Ectodermal cell (in vitro differentiated cells): Measurements from ENCODE around the gene HACD3. TPM values are rescaled to one million over a fixed set of nuclear protein-coding genes. Genes with fewer than 3 reads are reported as not detected.

Source experiments
- H3K27ac ChIP-seq: 2 replicates; pipeline ENCODE4 v1.7.0; 2013; ENCODE audit warnings: mild to moderate bottlenecking, low read depth, low read length; ENCODE audit not compliant: insufficient read depth, poor library complexity, severe bottlenecking
- H3K27me3 ChIP-seq: 2 replicates; pipeline ENCODE4 v1.7.0; 2013; ENCODE audit warnings: mild to moderate bottlenecking, low read length; ENCODE audit not compliant: insufficient read depth, control insufficient read depth, poor library complexity, severe bottlenecking
- H3K36me3 ChIP-seq: one replicate; pipeline ENCODE4 v1.7.0; 2013; ENCODE audit warnings: low read length; ENCODE audit not compliant: control insufficient read depth, insufficient read depth
- H3K4me1 ChIP-seq: one replicate; pipeline ENCODE4 v1.7.0; 2013; ENCODE audit warnings: low read length; ENCODE audit not compliant: control insufficient read depth, insufficient read depth
- H3K4me3 ChIP-seq: 2 replicates; pipeline ENCODE4 v1.7.0; 2013; ENCODE audit warnings: low read depth, low read length, control low read depth; ENCODE audit not compliant: insufficient read depth
- H3K9me3 ChIP-seq: 2 replicates; pipeline ENCODE4 v1.7.0; 2013; ENCODE audit warnings: mild to moderate bottlenecking, low read length, moderate library complexity; ENCODE audit not compliant: control insufficient read depth
- WGBS, 2 experiments: methylation state at CpG; one replicate each; pipeline ENCODE4 v1.1.7; 2013; ENCODE audit warnings: missing lambda C conversion rate in 2 of 2; 5-methylcytosine and 5-hydroxymethylcytosine counted together
- polyA plus RNA-seq, 4 experiments: library from polyadenylated mRNA; stranded (reverse); fragments of 50-300 nt; gene quantifications; one replicate each; pipeline ENCODE4 v1.2.3, GENCODE V29; 2013

Gene HACD3, protein sequence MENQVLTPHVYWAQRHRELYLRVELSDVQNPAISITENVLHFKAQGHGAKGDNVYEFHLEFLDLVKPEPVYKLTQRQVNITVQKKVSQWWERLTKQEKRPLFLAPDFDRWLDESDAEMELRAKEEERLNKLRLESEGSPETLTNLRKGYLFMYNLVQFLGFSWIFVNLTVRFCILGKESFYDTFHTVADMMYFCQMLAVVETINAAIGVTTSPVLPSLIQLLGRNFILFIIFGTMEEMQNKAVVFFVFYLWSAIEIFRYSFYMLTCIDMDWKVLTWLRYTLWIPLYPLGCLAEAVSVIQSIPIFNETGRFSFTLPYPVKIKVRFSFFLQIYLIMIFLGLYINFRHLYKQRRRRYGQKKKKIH
- 192 TPM for polyA plus RNA-seq (2013, experiment 1 of 4)
- 211 TPM for polyA plus RNA-seq (2013, experiment 2 of 4)
- 200 TPM for polyA plus RNA-seq (2013, experiment 3 of 4)
- 217 TPM for polyA plus RNA-seq (2013, experiment 4 of 4)

DNA sequence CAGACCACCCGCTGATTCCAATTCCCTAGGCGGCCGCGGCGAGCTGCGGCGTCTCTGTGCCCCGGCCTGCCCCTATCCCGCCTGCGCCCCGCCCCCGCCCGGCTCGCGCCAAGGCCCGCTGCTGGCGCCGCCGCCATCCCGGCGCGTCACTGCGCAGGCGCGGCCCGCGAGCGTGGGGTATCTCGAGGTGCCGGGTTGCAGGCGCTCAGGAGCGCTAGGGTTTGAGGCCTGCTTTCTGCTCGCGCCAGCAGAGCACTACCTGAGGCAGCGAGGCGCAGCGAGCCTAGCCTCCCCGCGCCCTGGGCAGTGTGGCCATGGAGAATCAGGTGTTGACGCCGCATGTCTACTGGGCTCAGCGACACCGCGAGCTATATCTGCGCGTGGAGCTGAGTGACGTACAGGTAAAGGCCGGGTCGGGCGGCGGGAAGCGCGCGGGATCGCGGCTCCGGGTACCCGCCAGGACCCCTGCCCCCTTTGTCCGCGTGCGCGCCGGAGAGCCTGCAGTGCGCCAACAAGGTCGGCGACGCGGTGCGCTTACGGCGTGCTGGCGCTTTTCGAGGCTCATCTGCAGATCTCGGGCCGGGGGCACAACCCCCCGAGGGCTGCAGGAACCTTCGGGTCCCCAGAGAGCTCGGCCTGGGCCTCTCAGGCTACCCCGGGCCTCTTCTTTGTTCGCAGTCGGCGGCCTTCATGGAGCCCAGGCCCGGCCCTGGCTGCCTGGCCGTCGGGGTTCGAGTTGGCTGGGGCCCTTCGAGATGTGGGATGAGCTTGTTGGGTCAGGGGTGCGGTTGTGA lies at the start of gene HACD3:
TSS of gene HACD3 (plus strand) at position 146 of the 794 bp plus-strand sequence. CDS start at position 315, 169 bp downstream.
- Histone ChIP-seq H3K27me3 (no peaks in the 10 kb centered on the region), H3K9me3 (no peaks in the 10 kb centered on the region), H3K4me3 (peak within 1 kb of the TSS; percentile 87), H3K36me3 (no peaks in the 10 kb centered on the region), H3K4me1 (peaks cover 8% of the 10 kb centered on the region), H3K27ac (peak within 1 kb of the TSS; percentile 88)
- 0% methylated on average over 88 of the region's 88 CpGs for WGBS, 2 experiments

GRCh38 chr15:65484876-65485275 lies 45.4 kb upstream of the HACD3 start:
- no peaks in the 10 kb centered on the region for H3K27me3 ChIP-seq
- H3K4me1 ChIP-seq = no peaks in the 10 kb centered on the region
- 92 to 93% methylated on average over 4 of the region's 4 CpGs for WGBS, 2 experiments
- H3K9me3 ChIP-seq = no peaks in the 10 kb centered on the region
- H3K36me3 ChIP-seq = peaks cover 22% of the 10 kb centered on the region
- H3K27ac ChIP-seq = no peak overlapping the region
- no peak overlapping the region for H3K4me3 ChIP-seq

- Histone ChIP-seq H3K4me3 (no peak overlapping the region), H3K27me3 (no peaks in the 10 kb centered on the region), H3K9me3 (no peaks in the 10 kb centered on the region), H3K36me3 (peaks cover 33% of the 10 kb centered on the region), H3K27ac (no peak overlapping the region), H3K4me1 (no peaks in the 10 kb centered on the region)
- WGBS, 2 experiments = 94 to 98% methylated on average over 4 of the region's 4 CpGs
Measured at GRCh38 chr15:65494076-65494475, 36.2 kb upstream of the HACD3 start.

DNA sequence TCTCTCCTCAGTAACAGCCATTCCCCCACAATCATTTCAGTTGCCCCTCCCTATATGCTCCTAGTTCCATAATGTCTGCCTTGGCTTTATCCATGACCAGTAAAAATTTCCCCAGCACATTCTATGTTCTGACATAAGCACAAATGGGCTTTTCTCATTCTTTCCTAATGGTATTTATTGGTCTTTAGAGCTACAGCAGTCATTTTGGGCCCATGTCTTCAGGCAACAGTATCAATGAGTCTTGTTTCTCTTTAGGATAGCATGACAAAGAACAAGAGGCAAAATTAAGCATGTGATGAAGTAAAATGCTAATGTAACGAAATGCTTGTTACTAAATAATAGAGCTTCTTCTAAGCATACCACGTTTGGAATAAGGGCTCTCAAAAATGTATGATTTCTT lies 20.9 kb upstream of the HACD3 start:
- peaks cover 13% of the 10 kb centered on the region for H3K36me3 ChIP-seq
- H3K27ac ChIP-seq = no peak overlapping the region
- no peak overlapping the region for H3K4me3 ChIP-seq
- H3K27me3 ChIP-seq = no peaks in the 10 kb centered on the region
- WGBS, 2 experiments = 96 to 100% methylated on average over 2 of the region's 2 CpGs
- H3K4me1 ChIP-seq = no peaks in the 10 kb centered on the region
- no peaks in the 10 kb centered on the region for H3K9me3 ChIP-seq

GRCh38 chr15:65512189-65512588 lies 18.1 kb upstream of the HACD3 start:
- peaks cover 8% of the 10 kb centered on the region for H3K36me3 ChIP-seq
- no peaks in the 10 kb centered on the region for H3K27me3 ChIP-seq
- no peak overlapping the region for H3K27ac ChIP-seq
- WGBS, 2 experiments = 92 to 97% methylated on average over 5 of the region's 5 CpGs
- no peak overlapping the region for H3K4me3 ChIP-seq
- no peaks in the 10 kb centered on the region for H3K9me3 ChIP-seq
- peaks cover 10% of the 10 kb centered on the region for H3K4me1 ChIP-seq

DNA sequence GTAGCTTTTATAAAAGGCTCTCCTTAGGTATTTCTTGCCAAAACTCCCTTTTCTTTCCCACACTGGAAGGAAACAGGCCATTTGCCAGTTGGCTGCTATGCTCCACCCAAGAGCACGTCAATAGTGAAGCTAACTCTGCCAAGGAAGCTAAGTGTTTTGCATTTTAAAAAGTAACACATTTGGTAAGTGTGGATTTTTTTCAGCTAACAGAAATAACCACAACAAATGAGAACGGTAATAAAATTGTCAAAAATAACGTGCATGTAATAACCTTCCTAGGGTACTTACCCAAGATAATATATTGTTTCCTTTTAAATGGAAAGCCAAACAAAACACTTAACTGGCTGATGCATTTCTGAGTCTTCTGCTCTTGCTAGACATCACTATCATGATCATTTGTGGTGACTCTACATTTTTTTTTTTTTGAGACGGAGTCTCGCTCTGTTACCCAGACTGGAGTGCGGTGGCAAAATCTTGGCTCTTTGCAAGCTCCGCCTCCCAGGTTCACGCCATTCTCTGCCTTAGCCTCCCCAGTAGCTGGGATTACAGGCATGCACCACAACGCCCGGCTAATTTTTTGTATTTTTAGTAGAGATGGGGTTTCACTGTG lies 17.4 kb upstream of the HACD3 start:
- Histone ChIP-seq H3K27ac (no peak overlapping the region), H3K4me1 (peaks cover 10% of the 10 kb centered on the region), H3K27me3 (no peaks in the 10 kb centered on the region), H3K36me3 (peaks cover 8% of the 10 kb centered on the region), H3K4me3 (no peak overlapping the region), H3K9me3 (no peaks in the 10 kb centered on the region)
- 82 to 86% methylated on average over 10 of the region's 10 CpGs for WGBS, 2 experiments

DNA sequence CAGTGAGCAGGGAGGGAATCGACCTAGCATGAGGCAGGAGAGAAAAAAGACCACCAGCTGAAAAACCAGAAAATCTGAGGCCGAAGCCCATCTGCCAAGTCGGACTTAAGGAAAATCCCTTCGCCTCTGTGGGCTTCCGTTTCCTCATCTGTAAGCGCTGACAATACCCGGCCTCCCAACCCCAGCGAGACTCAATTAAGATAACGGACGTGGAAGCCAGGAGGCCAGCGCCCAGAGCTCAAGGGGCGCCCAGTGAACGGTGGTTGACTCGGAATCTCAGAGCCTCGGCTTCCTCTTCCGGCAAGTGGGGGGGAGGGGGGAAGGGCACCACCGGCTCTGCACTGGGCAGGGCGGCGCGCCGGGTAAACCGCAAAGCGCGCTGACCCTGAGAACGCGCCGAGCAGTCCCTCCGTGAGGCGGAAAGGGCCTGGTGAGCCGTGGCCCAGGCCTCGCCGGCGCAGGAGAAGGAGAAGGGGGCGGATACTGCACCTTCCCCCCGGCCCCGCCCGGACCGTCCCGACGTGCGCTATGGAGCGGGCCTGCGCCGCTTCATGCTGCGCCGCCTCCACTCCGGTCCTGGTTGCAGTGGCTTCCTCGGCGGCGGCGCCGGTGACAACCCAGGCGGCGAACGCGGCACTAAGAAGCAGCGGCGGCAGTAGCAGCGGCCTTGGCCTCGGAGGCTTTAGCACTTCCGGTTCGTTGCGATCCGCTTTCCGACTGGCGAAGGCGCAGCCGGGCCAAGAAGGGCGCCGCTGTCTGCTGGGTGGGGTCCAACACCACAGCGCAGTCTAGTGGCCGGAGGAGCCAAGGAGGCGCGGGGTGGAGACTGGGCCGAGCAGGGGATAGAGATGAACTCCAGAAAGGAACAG lies 13.0 kb upstream of the HACD3 start, which contains the start of gene DPP8:
TSS of gene DPP8 (minus strand) at position 693 of the 869 bp plus-strand sequence. CDS start 5,136 bp downstream, outside the sequence.
- Histone ChIP-seq H3K36me3 (peaks cover 2% of the 10 kb centered on the region), H3K4me1 (peaks cover 10% of the 10 kb centered on the region), H3K27ac (peak within 1 kb of the TSS; percentile 65), H3K9me3 (no peaks in the 10 kb centered on the region), H3K27me3 (no peaks in the 10 kb centered on the region), H3K4me3 (peak within 1 kb of the TSS; percentile 95)
- WGBS, 2 experiments = 1% methylated on average over 75 of the region's 75 CpGs

DNA sequence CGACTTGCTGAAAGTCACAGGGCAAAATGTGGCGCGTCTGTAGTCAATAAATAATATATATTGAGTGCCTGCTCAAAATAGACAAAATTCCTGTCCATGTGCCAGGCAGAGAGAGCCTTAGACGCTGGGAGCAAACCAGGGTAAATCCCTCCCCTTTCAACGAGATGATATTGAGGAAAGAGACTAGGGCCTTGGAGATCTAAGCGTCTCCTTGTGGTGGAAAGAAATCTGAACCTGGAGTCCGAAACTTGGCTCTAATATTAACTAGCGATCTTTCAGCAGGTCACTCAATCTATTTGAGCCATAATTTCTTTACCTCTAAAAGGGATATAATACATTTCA lies 12.4 kb upstream of the HACD3 start:
- Histone ChIP-seq H3K36me3 (no peaks in the 10 kb centered on the region), H3K4me1 (peaks cover 10% of the 10 kb centered on the region), H3K9me3 (no peaks in the 10 kb centered on the region), H3K4me3 (peak overlapping the region; percentile 95), H3K27ac (no peak overlapping the region), H3K27me3 (no peaks in the 10 kb centered on the region)
- WGBS, 2 experiments = 50 to 52% methylated on average over 8 of the region's 8 CpGs

GRCh38 chr15:65518633-65519285 lies 11.5 kb upstream of the HACD3 start:
- Histone ChIP-seq H3K4me3 (no peak overlapping the region), H3K27me3 (no peaks in the 10 kb centered on the region), H3K4me1 (peaks cover 10% of the 10 kb centered on the region), H3K9me3 (no peaks in the 10 kb centered on the region), H3K27ac (no peak overlapping the region), H3K36me3 (no peaks in the 10 kb centered on the region)
- 90 to 98% methylated on average over 2 to 3 of the region's 4 CpGs for WGBS, 2 experiments
